Liver (tissue), 9 donors: Measurements from ENCODE around the gene DOCK6. TPM values are rescaled to one million over a fixed set of nuclear protein-coding genes. Genes with fewer than 3 reads are reported as not detected.

ENCODE experiments used
- DNase-seq: peaks from one replicate; pipeline ENCODE4 v3.0.0-alpha.2; 2017; ENCODE audit warnings: low spot score
- H3K27ac ChIP-seq, 2 donors: one replicate each; pipeline ENCODE4 v1.7.0; 2013; ENCODE audit warnings: inconsistent platforms in 2 of 2, low read length in 2 of 2, control low read depth in 1 of 2, low read depth in 1 of 2, mild to moderate bottlenecking in 1 of 2
- H3K27me3 ChIP-seq, 4 donors: one replicate each; pipeline versions ENCODE4 v1.6.1 to v1.7.0; 2013; ENCODE audit warnings: low read length in 3 of 4, inconsistent platforms in 1 of 4, mild to moderate bottlenecking in 1 of 4, moderate library complexity in 1 of 4; ENCODE audit not compliant: control insufficient read depth in 4 of 4, insufficient read depth in 4 of 4
- H3K36me3 ChIP-seq, 4 donors: one replicate each; pipeline versions ENCODE4 v1.6.1 to v1.7.0; 2013; ENCODE audit warnings: low read length in 3 of 4, mild to moderate bottlenecking in 3 of 4, low read depth in 1 of 4, moderate library complexity in 1 of 4; ENCODE audit not compliant: control insufficient read depth in 4 of 4, insufficient read depth in 3 of 4
- H3K4me1 ChIP-seq, 4 donors: one replicate each; pipeline versions ENCODE4 v1.6.1 to v1.7.0; 2013; ENCODE audit warnings: low read length in 3 of 4, mild to moderate bottlenecking in 3 of 4, moderate library complexity in 1 of 4; ENCODE audit not compliant: control insufficient read depth in 4 of 4, insufficient read depth in 4 of 4
- H3K4me3 ChIP-seq, 3 donors: one replicate each; pipeline versions ENCODE4 v1.6.1 to v1.7.0; 2013; ENCODE audit warnings: low read length in 3 of 3, control low read depth in 1 of 3, low read depth in 1 of 3, mild to moderate bottlenecking in 1 of 3
- H3K9ac ChIP-seq, 2 donors: one replicate each; pipeline ENCODE4 v1.7.0; 2013; ENCODE audit warnings: low read length in 2 of 2, mild to moderate bottlenecking in 2 of 2, moderate library complexity in 2 of 2, control low read depth in 1 of 2, low read depth in 1 of 2
- H3K9me3 ChIP-seq, 4 donors: one replicate each; pipeline versions ENCODE4 v1.6.1 to v1.7.0; 2013; ENCODE audit warnings: low read length in 3 of 4; ENCODE audit not compliant: control insufficient read depth in 4 of 4
- ATF3 ChIP-seq: IDR thresholded peaks from 2 replicates; pipeline ENCODE4 v1.6.1; 2016; ENCODE audit warnings: antibody characterized with exemption
- CTCF ChIP-seq: fragments of 150-350 bp; IDR thresholded peaks from 2 replicates; pipeline ENCODE4 v1.5.1; 2017; ENCODE audit warnings: improper control_type of control experiment, low read depth, low read length; ENCODE audit not compliant: missing input control
- EGR1 ChIP-seq, 2 donors: IDR thresholded peaks; 2 replicates each; pipeline ENCODE4 v1.6.1; 2016 to 2018; ENCODE audit warnings: antibody characterized with exemption in 2 of 2, low read depth in 2 of 2
- FOXA1 ChIP-seq: IDR thresholded peaks from 2 replicates; pipeline ENCODE4 v1.6.1; 2016; ENCODE audit warnings: antibody characterized with exemption
- FOXA2 ChIP-seq: IDR thresholded peaks from 2 replicates; pipeline ENCODE4 v1.6.1; 2016; ENCODE audit warnings: antibody characterized with exemption
- GABPA ChIP-seq, 2 donors: IDR thresholded peaks in 1 of 2; conservative IDR thresholded peaks in 1 of 2; 2 replicates each; pipeline ENCODE4 v1.6.1; 2016; ENCODE audit warnings: antibody characterized with exemption in 2 of 2, mild to moderate bottlenecking in 1 of 2, moderate library complexity in 1 of 2
- HNF4A ChIP-seq, 2 donors: conservative IDR thresholded peaks; 2 replicates each; pipeline ENCODE4 v1.6.1; 2016; ENCODE audit warnings: antibody characterized with exemption in 2 of 2, mild to moderate bottlenecking in 2 of 2
- HNF4G ChIP-seq: IDR thresholded peaks from 2 replicates; pipeline ENCODE4 v1.6.1; 2016; ENCODE audit warnings: antibody characterized with exemption
- JUND ChIP-seq, 2 donors: IDR thresholded peaks; 2 replicates each; pipeline ENCODE4 v1.6.1; 2016; ENCODE audit warnings: antibody characterized with exemption in 2 of 2
- MAX ChIP-seq: IDR thresholded peaks from 2 replicates; pipeline ENCODE4 v1.6.1; 2016; ENCODE audit warnings: antibody characterized with exemption
- NR2F2 ChIP-seq: IDR thresholded peaks from 2 replicates; pipeline ENCODE4 v1.6.1; 2016; ENCODE audit warnings: antibody characterized with exemption
- RAD21 ChIP-seq, 2 donors: IDR thresholded peaks; 2 replicates each; pipeline ENCODE4 v1.6.1; 2016; ENCODE audit warnings: antibody characterized with exemption in 2 of 2, mild to moderate bottlenecking in 2 of 2
- REST ChIP-seq: IDR thresholded peaks from 2 replicates; pipeline ENCODE4 v1.6.1; 2016; ENCODE audit warnings: antibody characterized with exemption, mild to moderate bottlenecking
- RXRA ChIP-seq, 2 donors: IDR thresholded peaks; 2 replicates each; pipeline ENCODE4 v1.6.1; 2017 to 2018; ENCODE audit warnings: antibody characterized with exemption in 2 of 2, mild to moderate bottlenecking in 1 of 2
- SP1 ChIP-seq: IDR thresholded peaks from 2 replicates; pipeline ENCODE4 v1.6.1; 2018; ENCODE audit warnings: antibody characterized with exemption, mild to moderate bottlenecking
- TAF1 ChIP-seq: conservative IDR thresholded peaks from 2 replicates; pipeline ENCODE4 v1.6.1; 2016; ENCODE audit warnings: antibody characterized with exemption, mild to moderate bottlenecking
- YY1 ChIP-seq: IDR thresholded peaks from 2 replicates; pipeline ENCODE4 v1.6.1; 2016; ENCODE audit warnings: antibody characterized with exemption, mild to moderate bottlenecking
- ZBTB33 ChIP-seq: IDR thresholded peaks from 2 replicates; pipeline ENCODE4 v1.6.1; 2016; ENCODE audit warnings: antibody characterized with exemption
- WGBS: extraction: QIAGEN DNeasy Blood & Tissue Kit; methylation state at CpG from one replicate; pipeline ENCODE4 v1.1.7; 2013; 5-methylcytosine and 5-hydroxymethylcytosine counted together
- polyA plus RNA-seq, 2 donors: library from polyadenylated mRNA; stranded (reverse) in 1 of 2; unstranded in 1 of 2; fragments of 200-250 nt in 1 of 2; fragments of >200 nt in 1 of 2; fragmentation: Nextera tagmentation in 1 of 2; extraction: Ambion mirVana in 1 of 2; gene quantifications; one replicate each; pipeline versions ENCODE4 v1.2.1 to v1.2.3, GENCODE V29; 2013 to 2015
- total RNA-seq, 2 donors: library from RNA; depleted of rRNA; stranded (reverse); fragments of >200 nt; gene quantifications; one replicate each; pipeline ENCODE4 v1.2.3, GENCODE V29; 2014
- donor health status: healthy.
- donor health status: healthy.
- donor health status: healthy.
- donor health status: healthy.
- donor health status: healthy.

The DOCK6 gene
- total and polyA plus RNA-seq, 4 donors: 4.9 to 15.8 (median 13.7) TPM

GRCh38 chr19:11263726-11264125 lies 1.4 kb upstream of the DOCK6 start (continued):
- TF ChIP-seq EGR1 (IDR thresholded peaks at IDR 0.05; ENCODE audit: low read depth in 2 of 2) (no peak), REST (no peak), FOXA2 (no peak), HNF4A (conservative IDR thresholded peaks at IDR 0.05) (no peak), TAF1 (no peak), FOXA1 (no peak)

GRCh38 chr19:11261431-11261970 lies 823 bp downstream of the DOCK6 start:
- whole genome bisulfite sequencing: 43% methylated on average over 18 of the region's 18 CpGs
- Histone ChIP-seq H3K27me3 (no peaks in the 10 kb centered on the region), H3K4me1 (peaks cover 0 to 12% (median 6%) of the 10 kb centered on the region in 4 donors), H3K9ac (no peak overlapping the region), H3K9me3 (no peaks in the 10 kb centered on the region), H3K27ac (peak overlapping the region; percentile 36 to 53), H3K4me3 (peak overlapping the region; percentile 53 to 80 (median 62)), H3K36me3 (no peaks in the 10 kb centered on the region)
- no peak for TF ChIP-seq HNF4A (conservative IDR thresholded peaks at IDR 0.05)
- no peak for TF ChIP-seq YY1
- TF ChIP-seq MAX: no peak
- TF ChIP-seq TAF1: no peak
- TF ChIP-seq NR2F2: no peak
- no peak for TF ChIP-seq CTCF
- TF ChIP-seq FOXA2: no peak
- TF ChIP-seq JUND (IDR thresholded peaks at IDR 0.05): no peak
- TF ChIP-seq FOXA1: no peak
- no peak for TF ChIP-seq RXRA (IDR thresholded peaks at IDR 0.05)
- no peak for TF ChIP-seq EGR1 (IDR thresholded peaks at IDR 0.05; ENCODE audit: low read depth in 2 of 2)
- no peak for TF ChIP-seq GABPA (IDR thresholded peaks at IDR 0.05 in 1 of 2, conservative IDR thresholded peaks at IDR 0.05 in 1 of 2)
- no peak for TF ChIP-seq SP1
- no peak for TF ChIP-seq RAD21 (IDR thresholded peaks at IDR 0.05)
- no peak for TF ChIP-seq ATF3
- no peak for TF ChIP-seq HNF4G
- no peak for TF ChIP-seq REST
- no peak for TF ChIP-seq ZBTB33
- no peak for DNase-seq
